ENCODE measurements around the gene RUNX1.

- TF ChIP-seq POLR2A (IDR thresholded peaks at IDR 0.05) (no peak), POLR2AphosphoS5 (IDR thresholded peaks at IDR 0.05) (no peak), CTCF (IDR thresholded peaks at IDR 0.05) (no peak)
Observed at GRCh38 chr21:34924194-34924593, 124.9 kb downstream of the RUNX1 start.
